NOMO-1 (cell line): ENCODE results near the gene DESI1.
"Not testable (repeated sequence)": the region's sequence is repeated elsewhere in the genome, so short reads cannot be mapped to it uniquely, and the experiment has no call there.

ENCODE experiments used
- DNase-seq, 2 experiments: peaks; one replicate each; lab custom pipeline; 2025; ENCODE audit not compliant: unreplicated experiment in 2 of 2; lab: John Stamatoyannopoulos, UW

DESI1 gene

GRCh38 chr22:41620589-41621098 lies at the start of gene DESI1:
DESI1 (minus strand) TSS chr22:41621043; CDS start chr22:41620839, 204 bp downstream.
- DNase-seq = peak; percentile 31

- no peak for DNase-seq
Measured at GRCh38 chr22:41668971-41669911, 48.4 kb upstream of the DESI1 start.

GRCh38 chr22:41664951-41665350 lies 44.1 kb upstream of the DESI1 start:
- DNase-seq = no peak

GRCh38 chr22:41664490-41664889 lies 43.6 kb upstream of the DESI1 start:
- no peak for DNase-seq

- DNase-seq = not testable (repeated sequence)
Measured at GRCh38 chr22:41663594-41663993, 42.8 kb upstream of the DESI1 start.

GRCh38 chr22:41661713-41662112 lies 40.9 kb upstream of the DESI1 start:
- DNase-seq = no peak

GRCh38 chr22:41661088-41661487 lies 40.2 kb upstream of the DESI1 start:
- no peak for DNase-seq

GRCh38 chr22:41660416-41660815 lies 39.6 kb upstream of the DESI1 start:
- no peak for DNase-seq

- no peak for DNase-seq
Measured at GRCh38 chr22:41659941-41660340, 39.1 kb upstream of the DESI1 start.

GRCh38 chr22:41658869-41659268 lies 38.0 kb upstream of the DESI1 start:
- no peak for DNase-seq

- DNase-seq = no peak
Measured at GRCh38 chr22:41657709-41658108, 36.9 kb upstream of the DESI1 start.

GRCh38 chr22:41656556-41656955 lies 35.7 kb upstream of the DESI1 start:
- no peak for DNase-seq

GRCh38 chr22:41654322-41654721 lies 33.5 kb upstream of the DESI1 start:
- no peak for DNase-seq

- DNase-seq = no peak
Measured at GRCh38 chr22:41650821-41651220, 30.0 kb upstream of the DESI1 start.

GRCh38 chr22:41650229-41650628 lies 29.4 kb upstream of the DESI1 start:
- no peak for DNase-seq

GRCh38 chr22:41648432-41648831 lies 27.6 kb upstream of the DESI1 start:
- DNase-seq = no peak

GRCh38 chr22:41647771-41648170 lies 26.9 kb upstream of the DESI1 start:
- DNase-seq = no peak

- no peak for DNase-seq
Measured at GRCh38 chr22:41642331-41643110, 21.7 kb upstream of the DESI1 start.

- DNase-seq = no peak
Measured at GRCh38 chr22:41641854-41642253, 21.0 kb upstream of the DESI1 start.

- DNase-seq = no peak
Measured at GRCh38 chr22:41638748-41639147, 17.9 kb upstream of the DESI1 start.

GRCh38 chr22:41638124-41638523 lies 17.3 kb upstream of the DESI1 start:
- DNase-seq = no peak
